GM18951 (cell line): ENCODE data around the gene IFNA2.
A peak's percentile ranks its signal among the peaks of the same experiment; 100 is the strongest.
"Not testable (repeated sequence)": the region's sequence is repeated elsewhere in the genome, so short reads cannot be mapped to it uniquely, and the experiment has no call there.

ENCODE experiments used
- POLR2A ChIP-seq: IDR thresholded peaks from 4 replicates; pipeline ENCODE4 v1.6.1; 2011; ENCODE audit warnings: mild to moderate bottlenecking; ENCODE audit not compliant: insufficient read length, insufficient read depth; ENCODE audit errors: extremely low read depth
- in situ Hi-C: fragments of 300-500 bp; cut with MboI; formaldehyde crosslinking; loops from one replicate; pipeline ENCODE4 v1.12.0; 2022; ENCODE audit warnings: low sequenced_read_pairs, mixed read lengths, inconsistent platforms; ENCODE audit not compliant: unreplicated experiment

The IFNA2 gene

GRCh38 chr9:21404146-21404545, 18.9 kb upstream of the IFNA2 start:
- no peak for TF ChIP-seq POLR2A
- in situ Hi-C loops = no loop called here

GRCh38 chr9:21402386-21403251, 17.4 kb upstream of the IFNA2 start:
- in situ Hi-C loops = no loop called here
- peak; percentile 11 for TF ChIP-seq POLR2A

- TF ChIP-seq POLR2A = no peak
- in situ Hi-C loops = loop anchor here (5.0 kb wide), 1 partner anchor 68 kb away; no protein-coding TSS in a partner anchor
Observed at GRCh38 chr9:21399956-21400355, 14.8 kb upstream of the IFNA2 start.

- in situ Hi-C loops = loop anchor here (5.0 kb wide), 1 partner anchor 67 kb away; no protein-coding TSS in a partner anchor
- no peak for TF ChIP-seq POLR2A
Observed at GRCh38 chr9:21398955-21399489, 13.8 kb upstream of the IFNA2 start.

- in situ Hi-C loops = loop anchor here (5.0 kb wide), 1 partner anchor 64 kb away; no protein-coding TSS in a partner anchor
- no peak for TF ChIP-seq POLR2A
Observed at GRCh38 chr9:21395778-21396717, 10.8 kb upstream of the IFNA2 start.

- in situ Hi-C loops = no loop called here
- TF ChIP-seq POLR2A = no peak
Observed at GRCh38 chr9:21392270-21392669, 7.1 kb upstream of the IFNA2 start.

- no peak for TF ChIP-seq POLR2A
- in situ Hi-C loops = no loop called here
Observed at GRCh38 chr9:21383627-21384026, 1.6 kb downstream of the IFNA2 start.

- in situ Hi-C loops = no loop called here
Observed at GRCh38 chr9:21381448-21382339, 3.5 kb downstream of the IFNA2 start.

GRCh38 chr9:21371467-21371866, 13.7 kb downstream of the IFNA2 start:
- in situ Hi-C loops = not testable (repeated sequence)

More at GRCh38 chr9:21381448-21382339, 3.5 kb downstream of the IFNA2 start:
- TF ChIP-seq POLR2A = no peak

- no peak for TF ChIP-seq POLR2A
- in situ Hi-C loops = no loop called here
Observed at GRCh38 chr9:21367957-21368356, 17.2 kb downstream of the IFNA2 start, which contains the start of gene IFNA13. Gene IFNA13 (minus strand): TSS chr9:21368057. CDS start chr9:21368010, 47 bp downstream.

- in situ Hi-C loops = not testable (repeated sequence)
Observed at GRCh38 chr9:21367169-21367568, 18.0 kb downstream of the IFNA2 start.

- TF ChIP-seq POLR2A = no peak
- in situ Hi-C loops = no loop called here
Observed at GRCh38 chr9:21362287-21362686, 22.9 kb downstream of the IFNA2 start.
